Stimulated activated CD8-positive, alpha-beta memory T cell treated with anti-CD3 and anti-CD28 coated beads, Interleukin-12 subunit alpha, Interleukin-12 subunit beta, amount 100 ng/mL, for 24 hours (primary cell): ENCODE measurements around the gene CLK1.
"Not testable (repeated sequence)": the region's sequence is repeated elsewhere in the genome, so short reads cannot be mapped to it uniquely, and the experiment has no call there.

Experiments used
- DNase-seq: peaks from one replicate; pipeline ENCODE4 v3.0.0-alpha.2; 2020; ENCODE audit errors: extremely low read depth

The CLK1 gene

DNA sequence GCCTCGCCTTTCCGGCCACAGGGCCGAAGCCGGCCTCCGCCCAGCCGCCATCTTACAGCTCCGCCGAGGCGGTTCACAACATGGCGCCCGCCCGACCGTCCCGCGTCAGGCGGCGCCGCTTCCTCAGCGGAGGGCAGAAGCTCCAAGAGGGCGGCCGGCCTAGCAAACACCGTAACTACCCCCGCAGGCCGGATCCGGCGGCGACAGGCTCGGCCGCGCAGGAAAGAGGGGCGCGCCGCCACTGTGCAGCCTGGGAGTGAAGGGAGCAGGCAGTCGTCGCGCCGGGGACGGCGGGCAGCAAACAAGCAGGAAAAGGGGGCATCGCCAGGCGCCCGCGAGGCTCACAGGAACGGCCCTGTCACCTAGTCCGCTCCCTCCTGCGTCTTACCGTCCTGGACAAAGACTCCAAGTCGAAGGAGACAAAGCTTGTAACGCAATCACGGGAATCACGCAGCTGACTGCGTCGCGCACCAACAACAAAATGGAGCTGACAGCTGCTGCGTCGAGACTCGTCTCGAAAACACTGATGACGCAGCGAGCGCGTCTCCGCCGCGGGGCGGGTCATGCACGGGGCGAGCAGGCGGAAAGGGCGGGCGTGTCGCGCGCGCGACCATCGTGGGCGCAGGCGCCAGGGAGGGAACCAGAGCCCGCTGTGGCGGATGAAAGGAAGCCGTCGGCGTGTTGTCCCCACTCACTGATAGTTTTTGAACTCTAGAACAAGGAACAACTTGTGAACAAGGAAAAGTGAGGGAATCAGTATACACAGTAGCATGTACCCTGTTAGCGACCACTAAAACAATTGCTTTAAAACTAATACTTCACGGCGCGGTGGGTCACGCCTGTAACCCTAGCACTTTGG is at the start of gene CLK1:
CLK1 (minus strand) TSS at position 483 of the 859 bp plus-strand sequence. CDS start 2,796 bp downstream, outside the sequence.
- DNase-seq: peak; percentile 95

GRCh38 chr2:200913654-200914053 is 49.2 kb upstream of the CLK1 start:
- no peak for DNase-seq

- no peak for DNase-seq
Observed at GRCh38 chr2:200909958-200910357, 45.5 kb upstream of the CLK1 start.

DNA sequence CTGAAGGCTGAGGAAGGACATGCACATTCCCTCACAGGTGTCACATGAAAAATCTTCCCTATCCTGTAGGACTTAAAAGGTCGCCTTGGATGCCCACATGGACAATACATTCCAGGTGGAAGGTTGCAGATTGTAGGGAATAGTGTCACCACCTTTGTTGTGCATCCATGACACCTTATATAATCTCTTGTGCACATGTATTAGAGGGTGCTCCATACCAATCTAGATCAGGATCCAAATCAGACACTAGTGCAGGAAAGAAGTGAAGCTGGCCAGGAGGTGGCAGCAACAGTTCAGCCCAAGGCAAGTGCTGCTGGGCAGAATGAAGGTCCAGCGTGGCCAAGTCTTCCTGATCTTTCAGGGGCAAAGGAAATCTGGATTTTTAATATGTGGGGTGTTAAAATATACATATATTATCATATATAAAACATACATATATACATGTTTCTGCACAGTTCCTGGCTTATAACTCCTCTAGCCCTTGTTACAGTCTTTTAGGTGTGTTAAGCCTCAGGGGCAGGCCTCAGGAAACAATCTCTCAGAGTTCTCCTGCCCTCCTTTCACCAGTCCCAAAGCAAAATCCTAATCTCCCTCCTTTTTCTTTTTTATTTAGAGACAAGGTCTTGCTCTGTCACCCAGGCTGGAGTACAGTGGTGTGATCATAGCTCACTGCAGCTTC is 41.3 kb upstream of the CLK1 start:
- DNase-seq: no peak

- DNase-seq: peak; percentile 21
Observed at GRCh38 chr2:200901459-200902072, 37.1 kb upstream of the CLK1 start.

GRCh38 chr2:200899482-200899881 is 35.0 kb upstream of the CLK1 start:
- no peak for DNase-seq

DNA sequence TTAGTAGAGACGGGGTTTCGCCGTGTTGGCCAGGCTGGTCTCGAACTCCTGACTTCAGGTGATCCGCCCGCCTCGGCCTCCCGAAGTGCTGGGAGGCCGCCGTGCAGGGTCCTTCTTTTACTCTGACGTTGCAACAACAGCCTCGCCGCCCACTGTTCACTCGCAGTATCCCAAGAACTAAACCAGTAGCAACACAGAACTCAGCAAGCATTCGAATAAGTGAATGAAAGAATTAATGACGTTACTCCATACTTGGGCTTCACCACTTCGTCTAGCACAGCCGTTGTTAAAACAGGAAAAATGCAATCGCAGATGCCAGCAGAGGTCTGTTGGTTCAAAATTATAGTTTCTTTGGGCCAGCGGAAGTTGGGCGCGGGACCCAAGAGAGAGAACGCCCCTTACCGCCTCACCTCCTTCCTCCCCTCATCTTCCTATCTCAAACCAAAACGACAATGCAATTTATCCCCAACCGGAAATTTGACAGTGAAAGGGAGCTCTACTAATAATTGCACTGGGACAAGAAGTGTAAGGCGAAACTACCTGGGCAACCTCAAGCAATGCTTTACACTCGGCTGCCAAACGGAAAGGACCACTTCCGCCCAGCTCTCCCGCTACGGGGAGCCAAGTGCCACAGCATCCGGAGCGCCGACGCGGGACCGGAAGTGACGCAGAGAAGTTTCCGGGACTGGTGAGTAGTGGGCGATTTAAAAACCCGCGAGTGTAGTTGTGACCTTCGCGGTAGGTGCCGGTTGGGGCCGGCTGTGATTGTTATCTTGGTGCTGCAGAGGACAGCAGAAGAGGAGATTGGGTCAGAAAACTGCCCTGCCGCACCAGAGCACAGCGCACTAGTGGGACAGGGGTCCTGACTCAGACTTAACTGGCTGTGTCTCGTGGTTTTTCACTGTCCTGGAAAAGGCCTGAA is 24.5 kb upstream of the CLK1 start, which contains the start of the genes NIF3L1 and PPIL3:
NIF3L1 (plus strand) TSS at position 668 of the 922 bp plus-strand sequence. CDS start 2,573 bp downstream, outside the sequence.
PPIL3 (minus strand) TSS at position 374 of the 922 bp plus-strand sequence. CDS start 1,462 bp downstream, outside the sequence.
- peak; percentile 88 for DNase-seq

- not testable (repeated sequence) for DNase-seq
Observed at GRCh38 chr2:200881715-200882249, 17.3 kb upstream of the CLK1 start.

- DNase-seq: no peak
Observed at GRCh38 chr2:200878289-200878880, 13.9 kb upstream of the CLK1 start.

DNA sequence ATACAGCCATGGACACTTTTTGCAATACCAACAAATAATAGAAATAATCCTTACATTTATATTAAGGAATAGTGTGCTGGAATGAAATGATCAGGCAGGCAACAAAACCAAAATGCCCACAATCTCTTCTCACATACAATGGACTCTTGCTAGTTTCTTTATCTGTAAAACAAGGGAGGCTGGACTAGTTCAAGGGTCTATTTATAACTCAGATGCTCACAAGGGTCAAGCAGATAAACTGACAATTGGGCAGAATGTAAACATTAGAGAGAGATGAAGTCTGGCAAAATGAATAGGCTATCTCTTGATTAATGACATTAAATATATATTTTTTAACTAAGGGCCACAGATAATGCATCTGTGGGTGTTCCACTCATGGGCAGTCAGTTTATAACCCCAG is 13.0 kb upstream of the CLK1 start:
- DNase-seq: no peak

DNA sequence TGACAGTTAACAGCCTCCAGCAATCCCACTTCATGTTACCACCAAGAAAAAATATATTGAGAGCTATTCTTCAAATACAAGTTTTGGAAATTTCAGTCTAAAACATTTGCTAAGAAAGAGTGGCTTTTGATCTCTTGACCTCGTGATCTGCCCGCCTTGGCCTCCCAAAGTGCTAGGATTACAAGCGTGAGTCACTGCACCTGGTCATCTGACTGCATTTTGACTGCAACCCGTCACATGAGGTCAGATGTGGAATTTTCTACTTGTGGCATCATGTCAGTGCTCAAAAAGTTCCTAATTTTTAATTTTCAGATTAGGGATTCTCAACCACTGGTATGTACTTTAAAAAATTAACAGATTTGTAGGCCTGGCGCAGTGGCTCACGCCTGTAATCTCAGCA is 9.1 kb upstream of the CLK1 start:
- DNase-seq: no peak

GRCh38 chr2:200871151-200871550 is 6.7 kb upstream of the CLK1 start:
- no peak for DNase-seq

GRCh38 chr2:200869014-200869413 is 4.6 kb upstream of the CLK1 start:
- DNase-seq: no peak

DNA sequence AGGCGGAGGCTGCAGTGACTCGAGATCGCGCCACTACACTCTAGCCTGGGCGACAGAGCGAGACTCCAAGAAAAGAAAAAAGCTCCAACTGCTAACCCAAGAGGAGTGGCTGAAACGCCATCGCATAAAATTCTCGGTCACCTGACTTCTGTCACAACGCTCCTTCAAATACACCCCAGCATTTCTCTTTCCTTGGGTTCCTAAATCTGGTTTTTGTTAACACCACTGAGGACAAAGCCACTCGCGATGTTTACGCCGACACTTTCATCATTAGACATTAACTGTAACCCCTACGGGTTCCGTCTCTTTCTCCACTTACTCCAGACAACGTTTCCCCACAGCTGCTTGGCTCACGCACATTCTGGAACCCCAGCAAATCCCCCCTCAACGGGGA is 679 bp downstream of the CLK1 start:
- DNase-seq: no peak

DNA sequence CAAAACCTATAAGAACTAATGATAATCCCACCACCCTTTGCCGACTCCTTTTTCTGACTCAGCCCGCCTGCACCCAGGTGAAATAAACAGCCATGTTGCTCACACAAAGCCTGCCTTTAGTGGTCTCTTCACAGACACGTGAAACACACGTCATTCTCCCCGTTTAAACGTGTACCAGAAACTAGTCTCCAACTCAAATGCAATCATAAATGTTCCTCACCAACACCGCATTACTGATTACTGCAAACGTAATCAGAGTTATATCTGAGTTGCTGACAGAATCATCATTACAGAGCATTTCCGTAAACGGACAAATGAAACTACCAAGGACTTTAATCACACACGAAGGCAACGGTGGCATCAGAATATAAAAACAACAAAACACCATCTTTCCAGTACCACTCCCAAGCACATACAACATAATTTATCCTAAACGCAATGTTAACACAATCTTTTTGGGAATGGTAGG is 1.9 kb downstream of the CLK1 start:
- DNase-seq: peak; percentile 38

DNA sequence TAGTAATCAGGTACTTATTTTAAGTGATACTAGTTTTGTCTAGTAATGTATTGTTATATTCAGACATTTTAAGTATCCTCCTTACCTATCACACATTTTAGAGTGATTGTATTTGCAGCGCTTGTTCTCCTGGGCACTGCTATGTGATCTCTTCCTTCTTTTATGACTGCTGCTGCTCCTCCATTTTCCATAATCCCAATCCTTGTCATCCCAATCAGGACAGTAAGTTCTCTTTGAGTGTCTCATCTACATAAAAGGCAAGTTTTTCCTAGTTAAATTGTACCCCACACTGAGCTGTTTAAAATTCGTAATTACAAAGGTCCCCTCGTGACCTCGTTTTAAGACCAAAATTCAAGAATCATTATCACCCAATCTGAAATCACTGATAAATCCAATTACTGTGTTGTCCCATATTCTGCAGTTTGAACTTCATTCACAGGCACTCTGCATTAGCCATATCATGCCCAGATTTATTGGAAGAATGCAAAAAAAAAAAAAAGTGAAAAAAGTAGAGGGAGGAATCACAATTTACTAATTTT is 2.8 kb downstream of the CLK1 start:
- DNase-seq: no peak

DNA sequence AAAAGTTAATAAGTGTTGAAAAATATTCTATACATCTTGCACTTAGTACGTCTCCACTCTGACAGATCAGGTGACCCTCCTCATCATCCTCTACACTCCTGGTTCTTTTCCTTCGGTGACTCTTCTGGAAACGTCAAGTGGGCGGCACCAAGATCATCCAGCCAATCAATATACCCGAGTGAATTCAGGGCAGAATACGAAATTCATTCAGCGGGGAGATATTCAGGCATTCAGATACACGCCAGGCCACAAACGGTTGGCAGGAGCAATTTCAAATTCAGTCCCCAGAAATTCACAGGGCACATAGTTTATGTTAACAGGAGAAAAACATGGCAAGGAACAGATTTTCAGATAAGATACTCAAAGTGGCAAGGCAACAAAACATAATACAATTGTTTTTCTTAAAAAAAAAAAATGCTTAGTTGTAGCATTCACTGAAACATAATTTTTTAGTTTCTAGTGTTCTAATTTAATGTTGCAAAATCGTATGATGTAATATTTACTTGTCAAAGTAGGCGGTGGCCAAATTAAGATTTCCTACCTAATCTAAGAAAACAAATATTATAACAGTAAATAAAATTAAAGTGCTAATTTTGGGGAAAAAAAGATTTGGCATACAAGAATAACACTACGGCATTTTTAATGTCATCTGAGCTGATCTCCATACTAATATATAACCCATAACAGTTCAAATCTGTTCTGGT is 4.2 kb downstream of the CLK1 start:
- no peak for DNase-seq

DNA sequence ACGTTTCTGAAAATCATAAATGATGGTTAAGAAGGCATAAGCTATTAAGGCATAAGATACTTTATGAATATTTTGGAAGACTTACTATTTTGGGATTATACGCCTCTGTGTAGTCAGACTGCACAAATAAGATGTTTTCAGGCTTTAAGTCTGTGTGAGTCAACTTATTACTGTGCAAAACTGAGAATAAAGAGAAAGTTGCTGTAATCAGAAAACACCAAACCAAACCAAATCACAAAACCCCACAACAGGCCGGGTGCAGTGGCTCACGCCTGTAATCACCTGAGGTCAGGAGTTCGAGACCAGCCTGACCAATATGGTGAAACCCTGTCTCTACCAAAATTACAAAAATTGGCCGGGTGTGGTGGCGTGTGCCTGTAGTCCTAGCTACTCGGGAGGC is 7.7 kb downstream of the CLK1 start:
- DNase-seq: no peak

GRCh38 chr2:200852605-200853004 is 11.9 kb downstream of the CLK1 start:
- DNase-seq: no peak
